Superior temporal gyrus (tissue), 1 donor: Measurements from ENCODE around the gene CMTM8.

Experiments
- DNase-seq: peaks from one replicate; pipeline ENCODE4 v3.0.0-alpha.2; 2016; ENCODE audit errors: extremely low spot score

Gene CMTM8

DNA sequence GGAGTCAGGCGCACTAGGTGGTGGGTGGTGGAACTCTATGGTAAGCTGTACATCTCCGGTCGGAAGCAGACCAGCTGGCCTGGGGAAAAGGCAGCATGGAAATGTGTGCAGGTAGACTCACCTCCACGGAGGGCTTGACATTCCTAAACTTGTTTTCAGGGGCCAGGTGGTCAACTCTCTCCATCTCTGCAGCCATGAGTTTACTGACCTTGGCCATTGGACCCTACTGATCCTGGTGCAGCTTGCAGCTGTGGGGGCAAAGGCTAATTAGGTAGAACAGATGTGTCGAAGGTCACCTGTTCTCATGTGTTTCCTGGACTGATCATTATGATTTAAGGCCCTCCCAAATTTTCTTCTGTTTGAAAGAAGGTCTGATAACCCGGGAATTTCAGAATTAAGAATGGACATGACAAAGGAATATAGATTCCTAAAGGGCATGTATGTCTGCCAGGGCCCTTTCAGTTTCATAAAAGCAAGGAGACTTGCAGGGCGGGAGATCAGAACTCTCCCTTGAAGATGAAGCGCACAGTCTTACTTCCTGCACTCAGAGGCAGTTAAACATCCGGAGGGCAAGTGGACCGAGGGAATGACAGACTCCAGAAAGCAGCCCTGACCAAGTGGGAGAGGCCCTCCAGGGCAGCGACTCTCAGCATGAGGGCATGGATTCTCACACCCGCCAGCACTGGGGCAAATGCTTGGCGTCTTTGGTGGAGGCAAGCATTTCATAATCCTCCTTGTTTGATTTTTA, 97.1 kb downstream of the CMTM8 start:
- no peak for DNase-seq

GRCh38 chr3:32336113-32336498, 97.6 kb downstream of the CMTM8 start:
- no peak for DNase-seq

DNA sequence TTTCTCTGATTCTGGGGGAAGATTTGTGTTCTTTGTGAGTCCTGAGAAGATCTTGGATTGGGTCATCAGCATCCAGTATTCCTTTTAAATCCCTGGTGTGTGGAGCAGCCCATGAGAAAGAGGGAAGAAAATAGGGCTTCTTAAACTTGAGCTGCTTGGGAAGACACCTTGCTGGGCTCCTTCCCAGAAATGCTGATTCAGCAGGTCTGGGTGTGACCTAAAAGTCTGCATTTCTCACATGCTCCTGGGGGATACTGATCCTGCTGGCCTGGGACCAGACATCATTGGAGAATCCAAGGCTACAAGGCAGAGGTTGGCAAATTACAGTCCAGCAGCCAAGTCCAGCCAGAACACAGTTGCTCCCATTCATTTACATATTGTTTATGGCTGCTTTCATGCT, 99.0 kb downstream of the CMTM8 start:
- DNase-seq: no peak

DNA sequence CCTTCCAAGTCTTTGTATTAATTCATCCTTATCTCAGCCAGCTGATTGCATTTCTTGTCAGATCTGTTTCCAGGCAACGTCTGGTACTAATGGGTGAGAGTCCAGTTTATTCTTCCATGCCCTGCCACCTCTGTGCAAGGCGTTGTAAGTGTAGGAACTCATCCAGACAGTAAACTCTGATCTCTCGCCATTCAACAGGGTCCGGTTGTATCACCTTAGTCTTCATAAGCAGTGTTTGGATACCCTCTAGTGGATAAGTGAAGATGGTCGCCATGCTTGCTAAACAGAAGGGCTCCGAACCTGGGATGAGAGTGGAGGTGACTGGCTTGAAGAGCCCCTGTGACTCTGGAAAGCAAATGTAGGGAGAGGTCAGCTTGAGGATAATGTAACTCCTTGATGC, 101.6 kb downstream of the CMTM8 start:
- peak; percentile 69 for DNase-seq

DNA sequence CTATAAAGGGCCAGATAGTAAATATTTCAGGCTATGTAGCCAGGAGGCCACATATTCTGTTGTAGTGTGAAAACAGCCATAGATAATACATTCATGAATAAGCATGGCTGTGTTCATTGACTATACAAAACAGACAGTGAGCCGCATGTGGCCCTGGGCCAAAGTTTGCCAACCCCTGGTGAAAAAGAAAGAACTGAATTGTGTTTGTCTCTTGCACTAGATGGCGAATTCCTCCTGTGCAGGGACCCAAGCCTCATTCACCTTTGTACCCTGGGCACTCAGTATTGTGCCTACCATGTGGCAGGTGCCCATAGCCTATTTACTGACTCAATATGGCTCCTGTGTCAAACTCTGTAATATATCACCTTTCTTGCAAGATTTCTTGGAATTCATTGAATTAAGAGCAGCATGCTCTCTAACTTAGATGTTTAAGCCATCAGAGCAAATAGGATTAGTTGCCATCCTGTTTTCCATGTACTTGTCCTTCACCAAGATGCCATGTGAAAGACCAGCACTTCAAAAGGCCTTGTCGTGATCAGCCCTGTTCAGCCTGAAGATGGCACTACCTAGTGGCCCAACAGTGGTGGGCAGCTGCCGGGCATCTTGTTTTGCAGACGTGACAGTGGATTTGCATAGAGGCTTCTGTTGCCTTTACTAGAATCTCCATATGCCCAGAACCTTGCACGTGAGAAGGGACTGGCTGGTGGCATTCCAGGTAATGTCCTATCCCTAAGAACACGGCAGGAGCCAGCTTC, 102.3 kb downstream of the CMTM8 start:
- DNase-seq: peak; percentile 35

DNA sequence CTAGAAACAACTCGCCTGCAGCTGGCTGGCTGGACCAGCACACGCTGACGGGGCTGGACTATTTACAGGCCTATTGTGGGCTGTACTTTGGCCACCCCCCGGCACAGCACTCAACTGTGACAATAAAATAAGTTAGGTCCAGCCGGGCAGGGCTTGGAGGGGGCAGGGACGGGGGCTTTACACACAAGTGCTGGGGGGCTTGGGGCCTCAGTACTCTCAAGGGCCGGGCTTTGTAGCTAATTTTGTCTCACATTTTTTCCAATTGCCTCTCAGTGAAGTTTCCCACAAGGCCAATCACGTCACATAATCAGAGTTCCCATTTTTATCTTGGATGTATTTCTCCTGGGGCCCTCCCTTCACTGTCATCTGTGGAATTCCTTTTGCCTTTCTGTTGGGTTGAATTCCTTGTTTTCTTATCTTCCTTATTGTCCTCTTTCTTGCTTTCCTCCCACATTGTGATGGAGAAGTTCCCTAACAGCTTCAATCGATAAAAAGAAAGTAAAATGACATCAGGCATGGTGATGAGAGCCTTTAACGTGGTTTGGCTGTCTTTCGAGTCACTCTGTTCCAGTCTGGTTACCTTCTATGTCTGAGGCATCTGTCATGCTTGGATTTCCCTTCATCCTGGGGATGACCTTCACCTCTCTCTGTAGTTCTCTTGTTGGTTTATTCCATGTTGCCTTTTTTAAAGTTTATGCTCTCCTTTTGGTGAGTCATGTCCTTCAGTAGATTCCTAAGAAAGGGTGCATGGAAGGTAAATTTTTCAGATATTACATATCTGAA, 109.1 kb downstream of the CMTM8 start:
- DNase-seq: no peak

GRCh38 chr3:32349184-32349583, 110.7 kb downstream of the CMTM8 start:
- no peak for DNase-seq

DNA sequence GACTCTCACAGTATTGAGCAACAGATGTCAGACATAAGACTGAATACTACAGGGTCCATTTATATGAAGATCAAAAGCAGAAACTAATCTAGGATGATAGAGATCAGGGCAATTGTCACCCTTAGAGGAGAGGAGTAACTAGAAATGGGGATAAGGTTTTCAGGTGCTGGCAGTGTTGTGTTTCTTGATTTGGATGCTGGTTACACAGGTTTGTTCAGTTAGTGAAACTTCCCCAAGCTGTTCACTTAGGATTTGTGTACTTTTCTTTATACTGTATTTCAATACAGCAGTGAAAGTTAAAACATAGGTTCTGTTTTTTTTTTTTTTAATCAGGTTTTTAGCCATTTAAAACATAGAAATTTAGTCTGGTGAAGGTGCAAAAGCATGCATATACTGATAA, 114.1 kb downstream of the CMTM8 start:
- DNase-seq: no peak

DNA sequence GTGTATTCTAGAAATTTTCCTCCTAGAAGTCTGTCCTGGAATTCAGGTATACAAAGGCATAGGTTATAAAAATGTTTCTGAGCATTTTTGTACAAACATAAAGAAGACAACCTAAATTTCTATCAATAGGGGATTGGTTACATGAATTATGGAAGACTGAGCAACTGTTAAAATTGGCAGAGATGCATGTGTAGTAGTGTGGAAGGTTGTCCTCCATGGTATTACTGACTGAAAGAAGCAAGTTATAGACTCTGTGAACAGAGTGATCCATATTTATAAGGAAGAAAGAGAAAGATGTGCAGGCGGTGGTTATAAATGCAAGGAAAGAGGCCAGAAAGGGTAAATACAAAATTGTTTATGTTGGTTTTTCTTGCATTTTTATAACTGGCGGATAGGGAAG, 114.9 kb downstream of the CMTM8 start:
- no peak for DNase-seq

DNA sequence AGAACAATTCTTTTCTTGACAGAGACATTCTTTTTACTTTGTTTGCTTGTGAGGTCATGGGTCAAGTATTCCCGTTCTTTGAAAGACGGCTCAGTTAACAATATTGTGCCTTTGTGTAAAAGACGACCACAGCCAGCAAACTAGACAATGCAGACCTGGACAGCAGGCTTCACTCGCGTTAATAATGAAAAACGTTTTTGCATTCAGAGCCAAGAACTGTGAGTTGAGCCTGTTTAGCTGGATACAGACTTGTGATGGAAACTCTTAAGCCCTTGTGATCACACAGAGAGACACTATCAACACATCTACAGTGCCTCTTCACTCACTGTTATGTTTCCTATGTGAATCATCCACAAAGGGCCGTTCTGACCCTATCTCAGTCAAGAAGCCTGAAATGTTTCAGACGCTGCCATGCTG, 115.9 kb downstream of the CMTM8 start:
- DNase-seq: no peak

DNA sequence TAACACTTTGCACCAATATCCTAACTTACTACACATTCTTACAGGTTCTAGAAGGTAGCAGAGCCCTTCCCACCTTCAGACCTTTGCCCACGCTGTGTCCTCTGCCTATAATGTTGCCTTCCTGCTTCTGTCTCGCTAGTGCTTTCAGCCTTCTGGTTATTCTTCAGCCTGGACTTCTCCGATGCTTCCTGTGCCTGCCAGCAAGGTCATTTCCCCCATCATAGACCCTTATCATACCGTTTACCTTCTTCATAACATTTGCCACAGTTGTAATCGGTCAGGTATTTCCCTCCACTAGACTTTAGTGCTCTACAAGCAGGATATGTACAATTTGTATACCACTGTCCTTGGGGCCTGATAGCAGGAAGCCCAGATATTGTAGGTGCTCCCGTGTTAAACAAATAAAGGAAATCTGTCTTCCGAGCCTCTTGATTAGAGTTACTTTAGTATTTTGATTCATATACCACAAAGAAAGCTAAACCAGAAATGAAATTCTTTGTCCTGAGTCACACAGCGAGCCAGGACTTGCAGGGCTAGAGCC, 117.3 kb downstream of the CMTM8 start:
- no peak for DNase-seq

DNA sequence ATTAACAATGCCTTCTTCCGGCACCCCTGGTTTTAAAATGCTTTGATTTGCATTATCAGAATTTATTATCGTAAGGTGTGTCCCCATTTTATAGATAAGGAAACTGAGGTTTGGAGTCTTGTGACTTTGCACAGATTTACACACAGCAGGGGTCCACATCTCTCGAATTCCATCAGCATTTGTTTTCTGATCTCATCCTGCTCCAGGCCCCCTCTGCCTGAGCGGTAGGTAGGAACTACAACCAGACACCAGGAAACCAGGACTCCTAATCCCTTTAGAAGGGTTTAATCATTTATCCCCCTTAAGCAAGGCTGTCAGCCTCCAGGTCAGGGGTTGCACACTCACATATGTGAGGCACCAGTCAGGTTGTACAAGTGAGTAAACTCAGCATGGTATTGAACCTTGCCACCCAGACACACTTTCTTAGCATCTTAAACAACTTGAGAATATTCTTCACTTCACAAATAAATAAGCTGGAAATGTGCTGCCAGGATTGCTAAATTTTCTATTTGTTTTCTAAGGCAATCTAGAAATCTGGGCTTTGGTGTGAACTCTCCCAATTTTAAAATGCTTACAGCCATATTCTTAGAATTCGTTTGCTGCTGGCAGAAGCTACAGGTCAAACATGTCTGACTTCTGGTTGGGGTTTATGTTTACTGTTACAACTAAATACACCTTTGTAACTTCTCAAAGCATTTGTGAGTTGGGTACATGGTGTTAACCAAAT, 121.4 kb downstream of the CMTM8 start:
- DNase-seq: no peak

- DNase-seq: no peak
These were observed 122.0 kb downstream of the CMTM8 start for GRCh38 chr3:32360493-32360827.

DNA sequence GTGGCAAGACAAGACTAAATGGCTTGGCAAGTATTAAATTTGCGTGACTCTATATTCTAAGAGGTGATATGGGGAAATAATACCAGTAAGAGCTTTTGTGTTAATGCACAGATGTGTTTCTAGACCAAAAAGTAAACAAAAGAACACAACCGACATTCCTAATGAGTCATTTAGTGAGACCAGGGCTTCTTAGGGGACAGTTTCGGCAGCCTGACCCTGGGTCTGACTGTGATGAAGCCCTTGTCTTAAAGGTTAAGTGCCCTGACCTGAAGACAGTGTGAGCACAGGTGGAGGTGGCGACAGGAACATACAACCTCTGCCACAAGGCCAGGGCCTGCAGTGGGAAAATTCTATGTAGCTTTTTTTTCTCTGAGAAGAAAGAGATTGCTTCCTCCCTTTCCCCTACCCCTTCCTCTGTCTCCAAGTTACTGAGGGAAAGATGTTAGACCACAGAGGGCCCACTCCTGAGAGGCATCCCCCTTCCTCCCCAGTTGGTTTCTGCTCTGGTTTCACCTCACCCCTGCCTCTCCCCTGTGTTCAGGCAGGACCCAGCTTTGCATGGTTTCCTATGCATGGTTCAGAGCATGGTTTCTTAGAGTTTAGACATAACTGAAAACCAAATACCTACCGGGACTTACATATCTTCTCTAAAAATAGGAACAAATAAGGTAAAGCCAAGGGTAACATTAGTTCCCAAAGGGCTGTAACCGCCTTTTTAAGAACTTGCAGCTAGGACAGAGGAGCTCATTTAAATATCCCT, 128.3 kb downstream of the CMTM8 start:
- DNase-seq: no peak

DNA sequence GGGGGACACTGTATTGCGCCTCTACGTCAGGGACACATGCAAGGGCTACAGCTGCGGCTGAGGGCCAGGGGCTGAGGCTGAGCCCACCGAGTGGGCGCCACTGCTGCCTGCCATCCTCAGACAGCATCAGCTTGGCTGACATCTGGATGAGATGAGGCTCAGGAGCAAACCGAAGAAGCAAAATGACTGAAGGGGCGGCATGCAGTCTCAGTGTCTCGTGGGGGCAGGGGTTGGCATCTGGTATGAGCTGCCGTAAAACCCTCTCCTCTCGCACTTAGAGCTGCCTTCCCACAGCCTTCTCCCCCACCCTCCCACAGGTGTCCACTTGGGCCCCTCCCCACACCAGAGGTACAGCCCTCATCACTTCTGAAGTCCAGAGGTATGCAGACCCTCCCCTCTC, 129.0 kb downstream of the CMTM8 start:
- DNase-seq: no peak

- DNase-seq: no peak
These were observed 133.2 kb downstream of the CMTM8 start for GRCh38 chr3:32371461-32372212.

GRCh38 chr3:32372213-32372490, 133.7 kb downstream of the CMTM8 start:
- DNase-seq: no peak

GRCh38 chr3:32373276-32373675, 134.8 kb downstream of the CMTM8 start:
- no peak for DNase-seq

DNA sequence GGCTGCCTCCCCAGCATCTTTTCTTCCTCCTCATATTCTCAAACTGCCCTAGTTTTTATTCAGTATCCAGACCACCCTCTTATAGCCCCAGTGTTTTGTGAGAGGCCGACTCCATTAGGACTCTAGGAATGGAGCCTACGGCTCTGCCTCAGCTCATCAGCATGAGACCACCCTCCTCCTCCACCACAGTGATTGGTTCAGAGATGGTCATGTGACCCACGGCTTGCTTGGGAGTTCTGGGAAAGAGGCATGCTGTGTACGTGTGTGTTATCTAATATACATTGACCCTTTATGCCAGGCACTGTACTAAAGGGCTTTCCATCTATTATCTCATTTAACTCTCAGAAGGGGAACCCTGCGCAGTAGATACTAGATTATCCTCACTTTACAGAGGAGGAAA, 135.4 kb downstream of the CMTM8 start:
- DNase-seq: no peak

GRCh38 chr3:32374788-32375595, 136.5 kb downstream of the CMTM8 start:
- peak; percentile 90 for DNase-seq
